ENCODE measurements around the gene ACOT7.
A peak's percentile ranks its signal among the peaks of the same experiment; 100 is the strongest.

Gene ACOT7

GRCh38 chr1:6424000-6424565, 30.5 kb upstream of the ACOT7 start:
- DNase-seq, result no peak

- DNase-seq, result no peak
Observed at GRCh38 chr1:6423321-6423999, 29.9 kb upstream of the ACOT7 start.

GRCh38 chr1:6421266-6421665, 27.7 kb upstream of the ACOT7 start:
- DNase-seq, result peak; percentile 20

- no peak for DNase-seq
Observed at GRCh38 chr1:6420454-6421042, 27.0 kb upstream of the ACOT7 start.

- DNase-seq, result no peak
Observed at GRCh38 chr1:6419804-6420453, 26.4 kb upstream of the ACOT7 start, which contains the start of gene HES2. Gene HES2, minus strand, starts transcription at chr1:6419919. Its CDS starts 99 bp downstream, at chr1:6419820.

GRCh38 chr1:6419397-6419803, 25.8 kb upstream of the ACOT7 start:
- DNase-seq, result no peak

- no peak for DNase-seq
Observed at GRCh38 chr1:6418668-6419396, 25.3 kb upstream of the ACOT7 start.

- DNase-seq, result no peak
Observed at GRCh38 chr1:6417961-6418667, 24.5 kb upstream of the ACOT7 start.

- no peak for DNase-seq
Observed at GRCh38 chr1:6416906-6417305, 23.3 kb upstream of the ACOT7 start.

- DNase-seq, result no peak
Observed at GRCh38 chr1:6416295-6416656, 22.7 kb upstream of the ACOT7 start.

- DNase-seq, result no peak
Observed at GRCh38 chr1:6414881-6415626, 21.5 kb upstream of the ACOT7 start.

GRCh38 chr1:6414443-6414844, 20.9 kb upstream of the ACOT7 start:
- DNase-seq, result no peak

- no peak for DNase-seq
Observed at GRCh38 chr1:6412896-6413295, 19.3 kb upstream of the ACOT7 start.

- no peak for DNase-seq
Observed at GRCh38 chr1:6410248-6410893, 16.8 kb upstream of the ACOT7 start.

GRCh38 chr1:6409733-6410132, 16.2 kb upstream of the ACOT7 start:
- no peak for DNase-seq

GRCh38 chr1:6409053-6409452, 15.5 kb upstream of the ACOT7 start:
- DNase-seq, result no peak

- no peak for DNase-seq
Observed at GRCh38 chr1:6408023-6408422, 14.5 kb upstream of the ACOT7 start.

- no peak for DNase-seq
Observed at GRCh38 chr1:6401673-6402072, 8.1 kb upstream of the ACOT7 start.

GRCh38 chr1:6399294-6399693, 5.7 kb upstream of the ACOT7 start:
- DNase-seq, result no peak

GRCh38 chr1:6397844-6398441, 4.4 kb upstream of the ACOT7 start:
- no peak for DNase-seq

- DNase-seq, result no peak
Observed at GRCh38 chr1:6396998-6397397, 3.4 kb upstream of the ACOT7 start.
